Fibroblast of gingiva (primary cell): ENCODE results near the gene VTA1.
A peak's percentile ranks its signal among the peaks of the same experiment; 100 is the strongest.
"Not testable (repeated sequence)": the region's sequence is repeated elsewhere in the genome, so short reads cannot be mapped to it uniquely, and the experiment has no call there.

ENCODE experiments used
- DNase-seq: peaks from one replicate; pipeline ENCODE4 v3.0.0-alpha.2; 2011; ENCODE audit warnings: low read depth

Gene VTA1, protein sequence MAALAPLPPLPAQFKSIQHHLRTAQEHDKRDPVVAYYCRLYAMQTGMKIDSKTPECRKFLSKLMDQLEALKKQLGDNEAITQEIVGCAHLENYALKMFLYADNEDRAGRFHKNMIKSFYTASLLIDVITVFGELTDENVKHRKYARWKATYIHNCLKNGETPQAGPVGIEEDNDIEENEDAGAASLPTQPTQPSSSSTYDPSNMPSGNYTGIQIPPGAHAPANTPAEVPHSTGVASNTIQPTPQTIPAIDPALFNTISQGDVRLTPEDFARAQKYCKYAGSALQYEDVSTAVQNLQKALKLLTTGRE

DNA sequence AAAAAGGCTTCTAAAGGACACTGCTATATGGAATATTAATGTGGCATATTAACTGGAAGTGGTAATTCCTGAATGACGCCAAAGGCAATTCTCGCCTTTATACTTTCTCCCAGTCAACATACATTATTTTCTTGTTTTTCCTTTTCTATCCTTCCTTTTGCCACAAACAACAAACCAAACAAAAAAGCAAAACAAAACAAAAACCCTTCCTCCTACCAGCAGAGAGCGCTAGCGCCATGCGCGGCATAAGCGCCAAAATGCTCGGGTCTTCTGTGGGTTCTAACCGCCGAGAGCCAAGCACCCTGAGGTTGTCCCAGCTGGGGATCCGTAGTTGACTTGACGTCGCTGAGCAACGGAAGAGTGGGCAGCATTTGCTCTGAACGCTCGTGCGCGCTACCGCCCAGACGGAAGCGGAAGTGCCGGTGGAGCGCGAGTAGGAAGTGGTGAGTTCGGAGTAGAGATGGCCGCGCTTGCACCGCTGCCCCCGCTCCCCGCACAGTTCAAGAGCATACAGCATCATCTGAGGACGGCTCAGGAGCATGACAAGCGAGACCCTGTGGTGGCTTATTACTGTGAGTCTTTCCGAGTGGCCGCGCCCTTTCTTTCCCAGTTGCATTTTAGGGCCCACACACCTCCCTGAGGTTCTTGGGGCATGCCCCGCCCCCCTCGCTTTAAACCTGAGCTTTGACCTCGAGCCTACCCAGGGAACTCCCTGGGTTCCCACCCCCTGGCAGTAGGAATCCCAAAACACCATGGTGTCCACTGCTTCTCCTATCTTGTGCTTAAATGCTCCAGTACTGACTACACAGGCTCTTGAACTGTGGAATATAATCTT is at the start of gene VTA1, which contains the start of gene NMBR:
VTA1 (plus strand) TSS at position 436 of the 835 bp plus-strand sequence; CDS start at position 461, 25 bp downstream.
NMBR (minus strand) TSS at position 295 of the 835 bp plus-strand sequence. CDS start 58,464 bp downstream, outside the sequence.
- DNase-seq = peak; percentile 100

DNA sequence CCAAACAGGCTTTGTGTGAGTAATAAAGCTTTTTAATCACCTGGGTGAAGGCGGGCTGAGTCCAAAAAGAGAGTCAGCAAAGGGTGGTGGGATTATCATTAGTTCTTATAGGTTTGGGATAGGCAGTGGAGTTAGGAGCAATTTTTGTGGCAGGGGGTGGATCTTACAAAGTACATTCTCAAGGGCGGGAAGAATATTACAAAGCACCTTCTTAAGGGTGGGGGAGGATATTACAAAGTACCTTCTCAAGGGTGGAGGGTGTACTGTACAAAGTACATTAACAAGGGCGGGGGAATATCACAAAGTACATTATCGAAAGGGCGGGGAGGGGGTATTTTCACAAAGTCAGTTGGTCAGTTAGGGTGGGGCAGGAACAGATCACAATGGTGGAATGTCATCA is 42.2 kb upstream of the VTA1 start:
- not testable (repeated sequence) for DNase-seq

DNA sequence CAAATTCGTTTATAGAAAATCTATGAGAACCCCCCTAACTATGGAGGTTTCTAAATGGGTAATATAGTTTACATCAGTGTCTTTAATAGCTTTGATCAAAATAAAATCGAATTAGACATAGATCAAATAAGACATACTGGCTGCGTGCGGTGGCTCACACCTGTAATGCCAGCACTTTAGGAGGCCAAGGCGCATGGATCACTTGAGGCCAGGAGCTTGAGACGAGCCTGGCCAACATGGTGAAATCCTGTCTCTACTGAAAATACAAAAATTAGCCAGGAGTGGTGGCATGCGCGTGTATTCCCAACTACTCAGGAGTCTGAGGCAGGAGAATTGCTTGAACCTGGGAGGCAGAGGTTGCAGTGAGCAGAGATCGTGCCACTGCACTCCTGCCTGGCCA is 36.2 kb upstream of the VTA1 start:
- DNase-seq = not testable (repeated sequence)

DNA sequence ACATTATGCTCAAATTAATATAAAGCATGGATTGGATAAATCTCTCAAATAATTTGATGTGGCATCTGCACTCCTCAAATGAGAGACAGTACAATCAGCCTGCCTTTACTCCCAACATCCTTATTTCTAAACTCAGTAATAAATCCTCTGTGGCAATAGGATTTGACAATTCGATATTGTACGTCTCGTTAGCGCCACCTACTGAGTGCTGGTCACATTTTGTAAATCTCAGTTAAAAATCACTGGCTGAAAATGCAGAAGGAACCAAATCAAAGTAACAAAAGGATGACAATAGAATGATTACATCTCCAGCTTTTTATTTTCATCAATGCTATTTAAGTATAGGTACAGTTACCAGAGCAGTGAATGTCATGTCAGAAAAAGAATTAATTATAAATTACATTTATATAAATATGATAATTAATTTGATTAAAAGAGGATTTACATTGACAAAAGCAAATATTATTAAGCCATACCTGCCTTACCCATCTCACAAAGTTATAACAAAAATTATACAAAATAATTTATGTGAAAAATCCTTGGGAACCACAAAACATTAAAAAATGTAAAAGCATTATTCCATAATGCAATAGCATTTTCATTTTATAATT is 34.5 kb upstream of the VTA1 start:
- peak; percentile 69 for DNase-seq

DNA sequence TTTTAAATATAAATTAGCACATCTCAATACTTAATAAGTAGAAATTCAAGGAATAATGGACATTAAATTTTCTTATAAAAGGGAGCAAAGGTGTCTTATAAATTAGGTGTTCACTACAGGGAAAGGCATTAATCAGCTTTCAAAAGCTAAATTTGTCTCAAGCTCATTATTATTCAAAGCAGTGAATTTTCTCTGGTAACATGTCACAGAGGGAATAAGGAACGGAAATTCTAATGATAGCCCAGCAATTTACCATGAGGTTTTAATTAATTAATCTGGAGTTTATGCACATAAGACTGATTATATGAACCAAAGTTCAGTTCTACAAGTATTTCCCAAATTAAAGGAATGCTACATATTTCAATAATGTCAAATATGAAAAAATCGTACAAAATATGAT is 29.7 kb upstream of the VTA1 start:
- DNase-seq = no peak

DNA sequence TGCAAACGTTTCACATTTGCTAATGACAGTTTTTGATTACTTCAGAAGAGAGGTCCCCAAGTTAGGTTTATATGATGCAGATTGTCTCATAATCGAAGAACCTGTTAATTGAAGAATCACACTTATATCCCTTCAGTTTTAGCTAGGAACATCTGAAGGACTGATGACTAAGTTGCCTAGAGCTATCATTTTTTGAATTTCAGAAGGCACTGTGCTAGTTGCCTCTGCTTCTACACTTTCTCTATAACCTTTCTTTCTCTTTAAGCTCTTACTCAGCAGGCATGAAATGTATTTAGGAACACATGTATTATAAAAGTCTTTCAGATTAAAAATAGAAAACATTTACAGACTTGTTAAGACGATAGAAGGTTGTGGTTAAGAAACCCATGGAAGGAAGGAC is 28.7 kb upstream of the VTA1 start:
- DNase-seq = no peak

DNA sequence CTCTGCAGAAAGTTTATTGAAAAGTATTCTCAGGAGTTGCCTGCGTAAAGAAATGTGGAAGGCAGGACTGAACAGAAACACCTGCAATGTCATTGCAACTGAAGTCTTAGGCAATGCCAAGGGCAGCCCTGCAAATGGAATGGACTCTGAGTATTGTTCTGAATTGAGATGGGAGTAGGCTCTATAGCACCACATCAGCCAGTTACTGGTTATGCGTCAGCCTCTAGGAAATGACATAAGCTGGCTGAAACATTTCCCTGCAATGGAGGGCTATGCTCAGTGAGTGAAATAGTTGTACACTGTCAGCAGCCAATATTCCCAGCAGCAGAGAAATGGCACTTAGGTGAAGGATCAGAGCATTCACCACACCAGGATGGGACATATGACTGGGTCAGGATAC is 28.1 kb upstream of the VTA1 start:
- DNase-seq = no peak

DNA sequence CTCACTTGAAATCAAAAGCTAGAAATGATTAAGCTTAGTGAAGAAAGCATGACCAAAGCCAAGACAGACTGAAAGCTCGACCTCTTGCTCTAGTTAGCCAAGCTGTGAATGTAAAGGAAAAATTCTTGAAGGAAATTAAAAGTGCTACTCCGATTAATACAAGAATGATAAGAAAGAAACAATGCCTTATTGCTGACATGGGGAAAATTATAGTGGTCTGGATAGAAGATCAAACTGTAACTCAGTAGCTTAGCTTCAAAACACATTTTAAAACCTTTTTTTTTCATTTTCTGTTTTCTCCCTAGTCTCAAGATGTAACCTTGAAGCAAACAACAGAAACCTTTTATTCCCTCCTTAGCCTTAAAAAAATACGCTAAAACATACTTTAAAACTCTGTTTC is 25.7 kb upstream of the VTA1 start:
- no peak for DNase-seq

DNA sequence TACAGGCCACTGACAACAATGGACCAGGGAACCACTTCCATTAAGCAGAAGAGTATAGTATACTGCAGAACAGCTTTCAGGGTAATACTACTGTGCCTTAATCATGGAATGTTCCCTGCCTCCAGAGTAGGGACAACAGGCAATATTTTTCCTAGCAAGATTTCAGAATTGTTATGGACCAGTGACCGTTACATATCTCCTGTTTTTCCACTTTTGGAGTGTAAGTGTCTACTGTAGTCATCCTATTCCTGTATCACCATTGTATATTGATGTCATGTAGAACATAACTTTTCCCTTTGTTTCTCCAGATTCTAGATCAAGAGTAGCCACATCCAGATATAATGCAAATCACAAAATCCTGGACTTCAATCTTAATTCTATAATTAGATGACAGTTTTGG is 16.2 kb upstream of the VTA1 start:
- DNase-seq = no peak

DNA sequence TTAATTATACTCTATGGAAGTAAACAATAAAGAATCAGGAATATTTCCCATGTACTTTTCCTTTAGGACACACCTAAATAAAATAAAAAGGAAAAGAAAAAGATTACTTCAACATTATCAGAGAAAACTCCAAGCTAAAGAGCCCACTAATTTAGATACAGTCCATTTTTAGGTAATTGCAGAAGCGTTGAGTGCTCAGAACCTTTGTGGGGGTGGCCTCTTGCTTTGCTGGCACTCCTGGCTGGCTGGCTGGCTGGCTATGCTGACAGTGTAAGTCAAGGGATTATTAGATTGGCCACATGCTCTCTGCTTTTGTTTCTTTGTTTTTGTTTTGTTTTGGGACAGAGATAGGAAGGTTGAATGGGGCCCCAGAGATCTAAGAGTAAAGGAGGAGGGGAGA is 14.4 kb upstream of the VTA1 start, which contains the start of gene GJE1:
GJE1 (plus strand) TSS at position 301 of the 400 bp plus-strand sequence. CDS start 234 bp downstream, outside the sequence.
- DNase-seq = no peak

DNA sequence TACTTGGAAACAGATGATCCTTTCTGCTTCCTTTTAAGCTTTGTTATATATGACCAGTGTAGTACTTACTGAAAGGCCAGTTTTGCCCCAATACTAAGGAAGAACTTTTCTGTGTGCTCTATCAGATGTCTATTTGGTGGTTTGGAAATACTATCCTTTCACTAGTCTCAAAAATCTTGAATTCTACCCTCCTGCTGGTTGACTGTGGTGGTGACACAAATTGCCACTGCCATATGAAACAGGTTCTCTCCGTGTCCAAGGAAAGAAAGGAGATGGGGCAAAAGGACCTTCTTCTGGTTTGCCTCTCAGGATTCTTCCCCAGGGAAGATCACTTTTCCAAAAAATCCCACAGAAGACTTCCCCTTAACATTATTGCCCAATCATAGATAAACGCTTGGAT is 8.2 kb upstream of the VTA1 start:
- DNase-seq = no peak

DNA sequence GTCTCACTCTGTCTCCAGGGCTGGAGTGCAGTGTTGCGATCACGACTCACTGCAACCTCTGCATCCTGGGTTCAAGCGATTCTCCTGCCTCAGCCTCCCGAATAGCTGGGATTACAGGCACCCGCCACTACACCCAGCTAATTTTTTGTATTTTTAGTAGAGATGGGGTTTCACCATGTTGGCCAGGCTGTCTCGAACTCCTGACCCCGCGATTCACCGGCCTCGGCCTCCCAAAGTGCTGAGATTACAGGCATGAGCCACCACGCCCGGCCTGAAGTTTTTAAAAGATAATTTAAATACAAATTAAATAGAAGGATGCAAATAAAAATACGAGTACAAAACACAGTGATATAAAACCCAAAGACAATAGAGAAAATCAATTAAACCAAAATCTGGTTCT is 5.5 kb upstream of the VTA1 start:
- DNase-seq = not testable (repeated sequence)

DNA sequence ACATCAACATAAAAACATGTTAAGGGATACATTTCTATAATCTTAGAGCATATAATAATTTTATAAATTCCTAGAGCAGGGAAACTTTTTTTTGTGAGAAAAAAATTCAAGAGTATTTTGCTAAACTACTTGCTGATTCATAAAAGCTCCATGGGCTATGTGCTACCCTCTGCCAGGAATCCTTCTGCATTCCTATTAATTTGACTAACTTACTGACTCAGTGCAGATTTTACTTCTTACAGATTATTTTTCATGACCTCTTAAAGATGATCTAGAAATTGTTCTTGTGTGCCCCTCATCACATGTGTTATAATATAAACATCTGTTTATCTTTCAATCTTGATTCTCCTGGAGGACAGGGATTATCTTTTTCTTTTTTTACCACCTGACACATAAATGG is 5.7 kb downstream of the VTA1 start:
- peak; percentile 50 for DNase-seq

DNA sequence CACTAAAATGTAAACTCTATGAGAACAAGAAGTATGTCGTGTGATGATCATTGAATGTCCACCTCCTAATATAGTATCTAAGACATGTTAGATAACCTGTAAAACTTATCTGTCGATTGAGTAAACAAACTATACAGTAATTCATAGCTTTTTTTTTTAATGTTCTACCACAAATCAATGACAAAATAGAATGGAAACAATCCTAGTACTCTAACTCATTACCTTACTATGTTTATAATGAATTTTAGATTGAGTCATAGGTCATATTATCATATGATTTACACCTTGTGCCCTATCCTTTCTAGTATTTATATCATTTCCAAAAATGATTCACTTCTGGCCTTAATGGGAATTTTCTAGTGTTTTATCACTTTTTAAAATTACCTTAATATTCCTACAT is 6.1 kb downstream of the VTA1 start:
- DNase-seq = no peak

DNA sequence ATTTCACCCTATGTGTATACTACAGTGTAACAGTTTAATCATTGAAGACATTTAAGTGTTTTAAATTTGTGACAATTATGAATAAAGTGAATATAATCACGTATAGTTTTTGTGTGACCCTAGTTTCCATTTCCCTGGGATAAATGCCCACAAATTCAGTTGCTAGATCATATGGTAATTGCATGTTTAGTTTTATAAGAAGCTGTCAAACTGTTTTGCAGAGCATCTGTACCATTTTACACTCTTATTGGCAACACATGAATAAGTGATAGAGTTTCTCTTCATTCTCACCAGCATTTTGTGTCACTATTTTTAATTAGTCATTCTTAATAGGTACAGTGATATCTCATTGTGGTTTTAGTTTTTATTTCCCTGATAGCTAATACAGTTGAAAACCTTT is 7.3 kb downstream of the VTA1 start:
- DNase-seq = no peak

DNA sequence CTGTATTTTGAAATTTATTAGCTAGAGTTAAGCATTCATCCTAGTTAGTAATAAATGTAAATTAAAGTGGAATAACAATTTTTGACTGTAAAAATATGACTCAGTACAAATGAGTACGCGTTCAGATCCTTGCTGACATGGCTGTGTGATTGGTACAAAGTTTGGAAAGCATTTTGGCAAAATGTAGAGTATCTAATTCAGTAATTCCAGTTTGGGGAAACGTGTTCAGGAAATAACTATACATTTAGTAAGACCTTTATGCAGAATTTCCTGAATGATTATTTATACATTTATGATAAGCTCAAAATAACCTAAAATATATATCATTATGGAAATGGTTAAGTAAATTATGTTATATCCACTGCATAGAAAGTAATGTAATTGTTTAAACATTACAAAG is 8.0 kb downstream of the VTA1 start:
- DNase-seq = no peak

DNA sequence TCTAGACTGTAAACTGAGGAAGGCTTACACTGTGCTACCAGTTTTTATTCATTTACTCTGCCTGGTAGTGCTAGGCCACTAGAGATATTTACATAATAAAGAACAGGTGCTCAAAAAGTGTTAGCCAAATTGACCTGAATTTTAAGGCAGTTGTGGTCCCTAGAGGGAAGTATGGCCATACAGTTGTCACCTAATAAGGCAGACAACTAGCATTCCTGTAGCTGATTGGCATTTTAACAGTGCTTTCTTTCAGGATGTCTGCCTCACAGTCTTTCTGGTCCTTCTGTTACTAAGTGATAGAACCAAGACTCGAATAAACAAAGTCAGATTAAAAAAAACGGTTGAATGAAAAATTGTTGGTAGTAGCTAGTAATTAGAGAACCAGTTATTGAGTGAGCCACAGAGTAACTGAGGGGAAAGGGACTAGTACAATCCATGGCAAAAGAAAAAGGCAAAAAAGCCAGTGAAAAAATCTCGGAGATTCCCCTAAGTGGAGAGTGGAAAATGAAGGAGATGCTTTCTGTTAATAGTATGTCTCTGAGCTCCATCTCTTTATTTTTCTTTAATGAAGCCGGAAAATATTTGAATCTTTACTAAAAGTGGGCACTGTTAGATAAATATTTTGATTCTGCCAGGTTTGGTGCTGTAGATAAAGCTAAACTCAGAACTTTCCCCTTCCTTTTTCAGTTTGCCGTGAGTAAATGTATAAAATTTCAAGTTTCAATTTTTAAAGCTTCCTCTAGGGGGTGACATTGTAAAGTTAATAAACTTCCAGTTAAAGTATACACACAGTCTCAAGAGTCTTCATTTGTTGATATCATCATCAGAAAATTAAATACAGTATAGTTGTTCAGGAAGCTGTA is 9.1 kb downstream of the VTA1 start:
- DNase-seq = no peak

DNA sequence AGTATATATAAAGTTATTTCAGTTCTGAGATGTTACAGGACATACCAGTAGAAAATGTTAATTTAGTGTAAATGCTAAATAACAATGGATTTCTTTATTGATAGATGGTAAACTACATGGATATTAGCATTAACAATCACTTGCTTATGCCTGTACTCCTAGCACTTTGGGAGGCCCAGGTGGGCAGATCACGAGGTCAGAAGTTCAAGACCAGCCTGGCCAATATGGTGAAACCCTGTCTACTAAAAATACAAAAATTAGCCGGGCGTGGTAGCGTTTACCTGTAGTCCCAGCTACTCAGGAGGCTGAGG is 9.7 kb downstream of the VTA1 start:
- DNase-seq = not testable (repeated sequence)

DNA sequence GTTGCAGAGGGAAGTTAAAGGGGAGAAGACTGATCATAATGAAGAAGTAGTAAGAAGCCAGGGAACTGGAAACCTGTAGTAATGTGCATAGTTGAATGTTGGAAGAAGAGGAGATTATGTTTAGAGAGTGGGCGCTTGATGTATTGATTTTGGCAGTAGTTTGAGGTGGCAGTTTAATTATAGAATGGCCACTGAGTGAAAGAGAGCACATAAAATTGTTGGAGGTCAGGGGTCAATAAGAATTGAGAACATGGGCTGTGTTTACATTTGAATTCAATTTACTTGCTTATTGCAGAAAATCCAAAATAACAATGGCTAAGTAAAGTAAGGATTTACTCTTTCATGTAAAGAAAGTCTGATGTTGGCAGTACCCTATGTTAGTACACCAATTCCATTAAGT is 15.7 kb downstream of the VTA1 start:
- no peak for DNase-seq

DNA sequence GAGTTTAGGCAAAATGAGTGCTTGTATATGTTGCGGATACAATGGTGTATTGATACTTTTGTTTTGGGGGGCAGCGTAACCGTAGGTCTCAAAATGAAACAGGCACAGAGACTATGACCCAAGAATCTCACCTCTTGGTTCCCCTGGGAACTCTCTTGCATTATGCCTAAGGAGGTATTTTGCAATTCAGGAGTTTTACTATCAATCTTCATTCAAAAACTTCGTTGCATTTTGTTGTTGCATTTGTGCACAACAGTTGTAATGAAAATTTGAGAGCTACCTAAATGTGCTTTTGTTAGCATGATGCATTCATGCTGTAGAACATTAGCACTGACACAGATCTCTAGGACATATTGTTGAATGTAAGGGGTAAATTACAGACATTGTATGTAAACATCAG is 18.2 kb downstream of the VTA1 start:
- no peak for DNase-seq

DNA sequence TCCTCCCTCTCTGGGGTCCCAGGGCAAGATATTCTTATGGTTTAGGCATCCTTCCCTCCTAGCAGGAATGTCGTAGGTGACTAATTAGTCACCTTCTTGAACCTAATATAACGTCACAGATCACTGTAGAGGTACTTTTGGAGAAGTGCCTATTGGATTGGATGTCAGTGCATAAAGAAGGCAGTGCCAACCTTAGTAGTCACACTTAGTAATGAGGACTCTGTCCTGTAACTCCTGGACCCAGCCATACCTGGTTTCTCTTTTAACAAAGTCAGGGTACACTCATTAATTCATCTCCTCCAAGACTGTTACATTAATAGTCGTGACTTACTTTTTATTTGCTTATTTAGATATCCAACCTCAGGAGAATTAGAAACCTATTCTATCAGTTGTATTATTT is 20.0 kb downstream of the VTA1 start:
- DNase-seq = no peak

DNA sequence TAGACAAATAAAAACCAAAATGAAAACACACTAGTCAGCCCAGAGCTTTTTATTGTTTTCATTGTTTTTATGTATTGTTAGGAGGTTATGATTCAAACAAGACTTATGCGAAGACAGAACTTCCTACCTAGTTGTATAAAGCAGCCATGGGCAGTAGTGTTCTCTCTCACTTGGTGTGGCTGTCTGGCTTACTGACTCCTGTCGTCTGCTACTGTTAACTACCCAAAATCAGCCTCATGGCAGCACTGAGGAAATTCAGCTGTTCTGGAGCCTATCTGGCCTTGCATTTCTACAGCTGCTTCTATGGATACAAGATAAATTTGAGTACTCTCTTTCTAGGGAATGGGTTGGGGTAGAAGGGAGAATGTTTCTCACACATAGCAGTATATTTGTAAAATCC is 20.4 kb downstream of the VTA1 start:
- no peak for DNase-seq
